Fibroblast of villous mesenchyme (primary cell): Measurements from ENCODE around the gene CNIH2. TPM values are rescaled to one million over a fixed set of nuclear protein-coding genes. Genes with fewer than 3 reads are reported as not detected.

ENCODE experiments used
- DNase-seq: peaks from one replicate; pipeline ENCODE4 v3.0.0-alpha.2; 2010; ENCODE audit warnings: low read depth
- H3K4me3 ChIP-seq: 2 replicates; pipeline ENCODE4 v1.5.1; 2011; ENCODE audit warnings: low read depth, mild to moderate bottlenecking, low read length
- CTCF ChIP-seq: IDR thresholded peaks from 2 replicates; pipeline ENCODE4 v1.5.1; 2012; ENCODE audit warnings: low read depth, mild to moderate bottlenecking, low read length; ENCODE audit not compliant: insufficient read depth
- total RNA-seq: library from RNA; depleted of rRNA; stranded (reverse); fragments of >200 nt; gene quantifications from 2 replicates; pipeline ENCODE4 v1.2.3, GENCODE V29; 2012

CNIH2 gene
- total RNA-seq, 1 donor = 0.43 TPM

GRCh38 chr11:66263231-66263630 lies 14.7 kb upstream of the CNIH2 start:
- no peak overlapping the region for H3K4me3 ChIP-seq
- no peak for DNase-seq
- no peak for TF ChIP-seq CTCF

- H3K4me3 ChIP-seq = no peak overlapping the region
- no peak for TF ChIP-seq CTCF
These were observed 14.2 kb upstream of the CNIH2 start for GRCh38 chr11:66263785-66264184.

GRCh38 chr11:66264383-66264782 lies 13.6 kb upstream of the CNIH2 start:
- TF ChIP-seq CTCF = no peak
- no peak overlapping the region for H3K4me3 ChIP-seq
- DNase-seq = no peak

More at GRCh38 chr11:66263785-66264184, 14.2 kb upstream of the CNIH2 start:
- no peak for DNase-seq

GRCh38 chr11:66264914-66265313 lies 13.1 kb upstream of the CNIH2 start:
- no peak for TF ChIP-seq CTCF
- no peak overlapping the region for H3K4me3 ChIP-seq
- DNase-seq = no peak

GRCh38 chr11:66265531-66266377 lies 12.2 kb upstream of the CNIH2 start:
- H3K4me3 ChIP-seq = no peak overlapping the region
- DNase-seq = no peak
- no peak for TF ChIP-seq CTCF

GRCh38 chr11:66266378-66267038 lies 11.5 kb upstream of the CNIH2 start:
- DNase-seq = no peak
- no peak for TF ChIP-seq CTCF
- peak overlapping the region; percentile 99 for H3K4me3 ChIP-seq
